ENCODE measurements around the gene MAGI2.

DNA sequence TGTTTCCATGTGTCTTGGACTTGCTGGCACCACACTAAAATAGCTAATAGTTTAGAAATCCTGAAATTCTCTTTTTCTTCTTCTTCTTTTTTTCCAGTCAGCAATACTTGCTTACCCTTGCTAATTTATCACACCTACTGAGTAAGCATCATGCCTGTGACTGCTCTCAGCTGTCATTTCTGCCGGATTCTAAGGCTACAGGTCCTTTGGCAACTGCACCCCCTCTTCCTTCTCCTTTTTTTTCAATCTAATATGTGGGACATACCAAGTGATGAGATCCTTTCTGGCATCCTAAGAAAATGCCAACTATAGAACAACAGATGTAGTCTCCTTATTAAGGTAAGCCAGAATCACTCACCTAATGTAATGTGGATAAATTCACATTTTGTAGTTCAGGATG is 444.7 kb downstream of the MAGI2 start:
- TF ChIP-seq CTCF (conservative IDR thresholded peaks at IDR 0.05; ENCODE audit: low read length) (no peak), EZH2phosphoT487 (IDR thresholded peaks at IDR 0.05; ENCODE audit: borderline replicate concordance) (no peak)

Measured in Loucy (cell line).